ENCODE results near the gene LAMC2. TPM values are rescaled to one million over a fixed set of nuclear protein-coding genes. Genes with fewer than 3 reads are reported as not detected.

Gene LAMC2
- total and polyA plus RNA-seq, 10 of the 15 experiments (the other 5 are each of a cell fraction or from before 2014, with no cell fraction given): 0.27 to 1.5 (median 0.92) TPM

DNA sequence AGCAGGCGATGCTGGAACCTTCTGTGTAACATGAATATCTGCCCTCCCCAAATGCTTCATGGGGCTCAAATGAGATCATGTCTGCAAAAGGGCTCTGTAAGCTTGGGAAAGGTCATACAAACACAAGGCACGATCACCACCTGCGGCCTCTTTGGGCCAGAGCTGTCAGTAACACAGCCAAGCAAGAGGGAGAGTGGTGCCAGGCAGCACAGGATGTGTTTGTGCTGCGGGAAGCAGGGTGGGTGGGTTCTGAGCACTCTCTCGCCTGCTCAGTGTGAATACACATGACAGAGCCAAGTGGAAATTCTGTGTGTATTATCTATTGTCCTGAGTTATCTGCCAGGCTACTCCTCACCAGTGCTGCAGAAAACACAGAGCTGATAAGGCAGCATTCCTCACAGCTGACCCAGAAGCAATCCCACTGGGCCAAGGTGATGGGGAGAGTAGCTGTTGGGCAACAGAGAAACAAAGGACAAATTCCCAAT is 101.2 kb downstream of the LAMC2 start:
- H3K4me2 ChIP-seq (ENCODE audit: control insufficient read depth, insufficient read depth): no peak overlapping the region
- H3K79me2 ChIP-seq (ENCODE audit: control insufficient read depth, insufficient read depth, low read length): no peaks in the 10 kb centered on the region
- no peak overlapping the region for H2AFZ ChIP-seq (ENCODE audit: control insufficient read depth, low read depth, low read length)
- no peak overlapping the region for H3K9ac ChIP-seq (ENCODE audit: control insufficient read depth, insufficient read depth, low read length)
- no peaks in the 10 kb centered on the region for H3K27me3 ChIP-seq (replicated peaks in 1 of 2; ENCODE audit: control insufficient read depth in 2 of 2, insufficient read depth in 2 of 2, low read length in 1 of 2)
- ATAC-seq: peak; percentile 10; the same call in 1 of the 3 replicates
- H4K20me1 ChIP-seq (ENCODE audit: control insufficient read depth, insufficient read depth): no peaks in the 10 kb centered on the region
- RAD21 ChIA-PET (ENCODE audit: unreplicated experiment): interaction anchor here (1.1 to 1.8 kb wide), 3 partner anchors 9 to 324 kb away, joined by 3 to 6 read pairs (median 4); no protein-coding TSS in a partner anchor
- CTCF ChIA-PET: interaction anchor here (0.8 to 3.2 kb wide), 6 partner anchors 9 to 178 kb away, joined by 3 to 17 read pairs (median 6); no protein-coding TSS in a partner anchor
- no peak for DNase-seq (ENCODE audit: low read depth, low spot score)
- H3K27ac ChIP-seq (ENCODE audit: control insufficient read depth, insufficient read depth): no peak overlapping the region
- SMC1A ChIA-PET (ENCODE audit: uncharacterized antibody, unreplicated experiment): interaction anchor here (0.6 to 2.5 kb wide), 6 partner anchors 9 to 100 kb away, joined by 3 to 12 read pairs (median 6); no protein-coding TSS in a partner anchor
- no peaks in the 10 kb centered on the region; the same call in 2 of the 3 replicates for H3K9me3 ChIP-seq (replicated peaks; ENCODE audit: control insufficient read depth, insufficient read depth, low read length)
- in situ Hi-C loops (cut with MboI) (loop anchor here (10.0 kb wide), 1 partner anchor 258 kb away; no protein-coding TSS in a partner anchor), intact Hi-C loops (cut with micrococcal nuclease; ENCODE audit: unreplicated experiment) (no loop called here)
- no peak for FAIRE-seq
- H3K36me3 ChIP-seq (ENCODE audit: control insufficient read depth in 2 of 2, insufficient read depth in 2 of 2, low read length in 1 of 2): no peaks in the 10 kb centered on the region
- no peak overlapping the region for H3K4me3 ChIP-seq
- POLR2A ChIA-PET: interaction anchor here (0.8 to 1.0 kb wide), 2 partner anchors 13 to 19 kb away, joined by 3 read pairs; no protein-coding TSS in a partner anchor
- no TSS peak for BruUV-seq (replicated peaks)
- H3K4me1 ChIP-seq (ENCODE audit: control insufficient read depth, insufficient read depth, low read length): no peaks in the 10 kb centered on the region; the same call in 1 of the 2 replicates
- WGBS (ENCODE audit: insufficient coverage, insufficient replicate concordance, low lambda C conversion rate, missing lambda C conversion rate): 21% methylated on average over 5 of the region's 5 CpGs
- TF ChIP-seq RBBP5 (conservative IDR thresholded peaks at IDR 0.05): no peak
- TF ChIP-seq SMARCA5 (IDR thresholded peaks at IDR 0.05): no peak
- no peak for TF ChIP-seq HDAC6 (IDR thresholded peaks at IDR 0.05; ENCODE audit: unreplicated experiment)
- TF ChIP-seq, protein P1, sequence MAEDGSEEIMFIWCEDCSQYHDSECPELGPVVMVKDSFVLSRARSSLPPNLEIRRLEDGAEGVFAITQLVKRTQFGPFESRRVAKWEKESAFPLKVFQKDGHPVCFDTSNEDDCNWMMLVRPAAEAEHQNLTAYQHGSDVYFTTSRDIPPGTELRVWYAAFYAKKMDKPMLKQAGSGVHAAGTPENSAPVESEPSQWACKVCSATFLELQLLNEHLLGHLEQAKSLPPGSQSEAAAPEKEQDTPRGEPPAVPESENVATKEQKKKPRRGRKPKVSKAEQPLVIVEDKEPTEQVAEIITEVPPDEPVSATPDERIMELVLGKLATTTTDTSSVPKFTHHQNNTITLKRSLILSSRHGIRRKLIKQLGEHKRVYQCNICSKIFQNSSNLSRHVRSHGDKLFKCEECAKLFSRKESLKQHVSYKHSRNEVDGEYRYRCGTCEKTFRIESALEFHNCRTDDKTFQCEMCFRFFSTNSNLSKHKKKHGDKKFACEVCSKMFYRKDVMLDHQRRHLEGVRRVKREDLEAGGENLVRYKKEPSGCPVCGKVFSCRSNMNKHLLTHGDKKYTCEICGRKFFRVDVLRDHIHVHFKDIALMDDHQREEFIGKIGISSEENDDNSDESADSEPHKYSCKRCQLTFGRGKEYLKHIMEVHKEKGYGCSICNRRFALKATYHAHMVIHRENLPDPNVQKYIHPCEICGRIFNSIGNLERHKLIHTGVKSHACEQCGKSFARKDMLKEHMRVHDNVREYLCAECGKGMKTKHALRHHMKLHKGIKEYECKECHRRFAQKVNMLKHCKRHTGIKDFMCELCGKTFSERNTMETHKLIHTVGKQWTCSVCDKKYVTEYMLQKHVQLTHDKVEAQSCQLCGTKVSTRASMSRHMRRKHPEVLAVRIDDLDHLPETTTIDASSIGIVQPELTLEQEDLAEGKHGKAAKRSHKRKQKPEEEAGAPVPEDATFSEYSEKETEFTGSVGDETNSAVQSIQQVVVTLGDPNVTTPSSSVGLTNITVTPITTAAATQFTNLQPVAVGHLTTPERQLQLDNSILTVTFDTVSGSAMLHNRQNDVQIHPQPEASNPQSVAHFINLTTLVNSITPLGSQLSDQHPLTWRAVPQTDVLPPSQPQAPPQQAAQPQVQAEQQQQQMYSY (CRISPR knock-in tag; IDR thresholded peaks at IDR 0.05): no peak
- no peak for TF ChIP-seq RFX5 (IDR thresholded peaks at IDR 0.05; ENCODE audit: low read depth, low read length)
- no peak for TF ChIP-seq EED (IDR thresholded peaks at IDR 0.05; ENCODE audit: low read depth)
- no peak for TF ChIP-seq TCF12 (IDR thresholded peaks at IDR 0.05; ENCODE audit: low read depth, low read length)
- TF ChIP-seq NR2C1 (IDR thresholded peaks at IDR 0.05): no peak
- TF ChIP-seq MEF2B (IDR thresholded peaks at IDR 0.05; ENCODE audit: partially characterized antibody, poor library complexity, severe bottlenecking): no peak
- TF ChIP-seq KAT2A (conservative IDR thresholded peaks at IDR 0.05; ENCODE audit: control insufficient read depth, low read depth, low read length): no peak
- TF ChIP-seq HDGF (IDR thresholded peaks at IDR 0.05): no peak
- no peak for TF ChIP-seq ZZZ3 (IDR thresholded peaks at IDR 0.05; ENCODE audit: control insufficient read depth, insufficient read length, low read depth)
- TF ChIP-seq CREB1 (IDR thresholded peaks at IDR 0.05; ENCODE audit: low read depth): no peak
- TF ChIP-seq, protein P2, sequence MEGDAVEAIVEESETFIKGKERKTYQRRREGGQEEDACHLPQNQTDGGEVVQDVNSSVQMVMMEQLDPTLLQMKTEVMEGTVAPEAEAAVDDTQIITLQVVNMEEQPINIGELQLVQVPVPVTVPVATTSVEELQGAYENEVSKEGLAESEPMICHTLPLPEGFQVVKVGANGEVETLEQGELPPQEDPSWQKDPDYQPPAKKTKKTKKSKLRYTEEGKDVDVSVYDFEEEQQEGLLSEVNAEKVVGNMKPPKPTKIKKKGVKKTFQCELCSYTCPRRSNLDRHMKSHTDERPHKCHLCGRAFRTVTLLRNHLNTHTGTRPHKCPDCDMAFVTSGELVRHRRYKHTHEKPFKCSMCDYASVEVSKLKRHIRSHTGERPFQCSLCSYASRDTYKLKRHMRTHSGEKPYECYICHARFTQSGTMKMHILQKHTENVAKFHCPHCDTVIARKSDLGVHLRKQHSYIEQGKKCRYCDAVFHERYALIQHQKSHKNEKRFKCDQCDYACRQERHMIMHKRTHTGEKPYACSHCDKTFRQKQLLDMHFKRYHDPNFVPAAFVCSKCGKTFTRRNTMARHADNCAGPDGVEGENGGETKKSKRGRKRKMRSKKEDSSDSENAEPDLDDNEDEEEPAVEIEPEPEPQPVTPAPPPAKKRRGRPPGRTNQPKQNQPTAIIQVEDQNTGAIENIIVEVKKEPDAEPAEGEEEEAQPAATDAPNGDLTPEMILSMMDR (IDR thresholded peaks at IDR 0.05 in 2 of 3, conservative IDR thresholded peaks at IDR 0.05 in 1 of 3; ENCODE audit: control insufficient read depth in 2 of 3, extremely low read depth in 1 of 3, insufficient read depth in 1 of 3, low read depth in 3 of 3, low read length in 3 of 3): no peak
- TF ChIP-seq, protein P3, sequence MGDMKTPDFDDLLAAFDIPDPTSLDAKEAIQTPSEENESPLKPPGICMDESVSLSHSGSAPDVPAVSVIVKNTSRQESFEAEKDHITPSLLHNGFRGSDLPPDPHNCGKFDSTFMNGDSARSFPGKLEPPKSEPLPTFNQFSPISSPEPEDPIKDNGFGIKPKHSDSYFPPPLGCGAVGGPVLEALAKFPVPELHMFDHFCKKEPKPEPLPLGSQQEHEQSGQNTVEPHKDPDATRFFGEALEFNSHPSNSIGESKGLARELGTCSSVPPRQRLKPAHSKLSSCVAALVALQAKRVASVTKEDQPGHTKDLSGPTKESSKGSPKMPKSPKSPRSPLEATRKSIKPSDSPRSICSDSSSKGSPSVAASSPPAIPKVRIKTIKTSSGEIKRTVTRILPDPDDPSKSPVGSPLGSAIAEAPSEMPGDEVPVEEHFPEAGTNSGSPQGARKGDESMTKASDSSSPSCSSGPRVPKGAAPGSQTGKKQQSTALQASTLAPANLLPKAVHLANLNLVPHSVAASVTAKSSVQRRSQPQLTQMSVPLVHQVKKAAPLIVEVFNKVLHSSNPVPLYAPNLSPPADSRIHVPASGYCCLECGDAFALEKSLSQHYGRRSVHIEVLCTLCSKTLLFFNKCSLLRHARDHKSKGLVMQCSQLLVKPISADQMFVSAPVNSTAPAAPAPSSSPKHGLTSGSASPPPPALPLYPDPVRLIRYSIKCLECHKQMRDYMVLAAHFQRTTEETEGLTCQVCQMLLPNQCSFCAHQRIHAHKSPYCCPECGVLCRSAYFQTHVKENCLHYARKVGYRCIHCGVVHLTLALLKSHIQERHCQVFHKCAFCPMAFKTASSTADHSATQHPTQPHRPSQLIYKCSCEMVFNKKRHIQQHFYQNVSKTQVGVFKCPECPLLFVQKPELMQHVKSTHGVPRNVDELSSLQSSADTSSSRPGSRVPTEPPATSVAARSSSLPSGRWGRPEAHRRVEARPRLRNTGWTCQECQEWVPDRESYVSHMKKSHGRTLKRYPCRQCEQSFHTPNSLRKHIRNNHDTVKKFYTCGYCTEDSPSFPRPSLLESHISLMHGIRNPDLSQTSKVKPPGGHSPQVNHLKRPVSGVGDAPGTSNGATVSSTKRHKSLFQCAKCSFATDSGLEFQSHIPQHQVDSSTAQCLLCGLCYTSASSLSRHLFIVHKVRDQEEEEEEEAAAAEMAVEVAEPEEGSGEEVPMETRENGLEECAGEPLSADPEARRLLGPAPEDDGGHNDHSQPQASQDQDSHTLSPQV (IDR thresholded peaks at IDR 0.05): no peak
